Measurements from ENCODE around the gene TAF6. TPM values are rescaled to one million over a fixed set of nuclear protein-coding genes. Genes with fewer than 3 reads are reported as not detected.

The TAF6 gene
- total and polyA plus RNA-seq, 9 of the 15 experiments (the other 6 are each of a cell fraction or from before 2014, with no cell fraction given) = 0.78 to 78.7 (median 21.3) TPM

DNA sequence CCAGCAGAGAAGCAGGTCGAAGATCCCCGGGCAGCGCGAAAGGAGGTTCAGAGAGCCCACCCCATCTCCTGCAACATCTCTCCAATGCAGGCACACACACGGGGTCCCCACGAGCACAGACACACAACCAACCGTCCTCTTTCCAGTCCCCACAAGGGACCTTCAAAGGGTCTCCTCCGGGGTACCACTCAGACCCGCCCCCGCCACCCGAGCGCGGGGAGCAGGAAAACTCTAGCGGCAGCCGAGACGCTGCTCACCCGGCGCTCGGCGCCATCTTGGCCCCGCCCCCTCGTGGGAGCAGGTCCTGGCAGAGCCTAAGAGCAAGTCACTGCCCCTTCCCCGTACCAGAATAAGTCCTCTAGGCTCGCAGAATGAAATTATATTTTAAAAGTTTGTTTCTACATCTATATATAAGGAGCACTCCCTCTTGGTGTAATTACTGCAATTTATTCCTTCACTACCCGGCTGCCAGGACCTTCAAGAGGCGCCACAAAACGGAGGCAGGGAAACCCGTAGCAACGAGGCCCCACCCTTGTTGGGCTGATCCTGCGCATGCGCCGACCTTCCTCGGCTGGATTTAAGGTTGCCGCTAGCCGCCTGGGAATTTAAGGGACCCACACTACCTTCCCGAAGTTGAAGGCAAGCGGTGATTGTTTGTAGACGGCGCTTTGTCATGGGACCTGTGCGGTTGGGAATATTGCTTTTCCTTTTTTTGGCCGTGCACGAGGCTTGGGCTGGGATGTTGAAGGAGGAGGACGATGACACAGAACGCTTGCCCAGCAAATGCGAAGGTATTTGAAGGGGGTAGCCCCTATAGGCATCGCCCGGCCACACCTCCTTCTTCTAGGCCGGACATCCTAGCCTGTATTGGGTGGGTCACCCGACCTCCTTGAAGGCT is at the start of gene TAF6, which contains the start of gene CNPY4 (continued):
- TF ChIP-seq, protein P1, sequence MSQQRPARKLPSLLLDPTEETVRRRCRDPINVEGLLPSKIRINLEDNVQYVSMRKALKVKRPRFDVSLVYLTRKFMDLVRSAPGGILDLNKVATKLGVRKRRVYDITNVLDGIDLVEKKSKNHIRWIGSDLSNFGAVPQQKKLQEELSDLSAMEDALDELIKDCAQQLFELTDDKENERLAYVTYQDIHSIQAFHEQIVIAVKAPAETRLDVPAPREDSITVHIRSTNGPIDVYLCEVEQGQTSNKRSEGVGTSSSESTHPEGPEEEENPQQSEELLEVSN (IDR thresholded peaks at IDR 0.05; ENCODE audit: borderline replicate concordance in 1 of 2, extremely low read depth in 1 of 2, insufficient read depth in 1 of 2, insufficient read length in 1 of 2, low read depth in 1 of 2, low read length in 1 of 2, poor library complexity in 1 of 2, severe bottlenecking in 1 of 2) = peak; percentile 35 to 60
- TF ChIP-seq RNF2 (IDR thresholded peaks at IDR 0.05) (peak; percentile 63; the same call in 1 of the 2 replicates), XRCC3 (IDR thresholded peaks at IDR 0.05) (no peak), TSC22D4 (tag; IDR thresholded peaks at IDR 0.05) (no peak), CBFA2T3 (IDR thresholded peaks at IDR 0.05) (no peak), ZNF384 (IDR thresholded peaks at IDR 0.05; ENCODE audit: low read depth, low read length) (no peak), DDX20 (tag; IDR thresholded peaks at IDR 0.05; ENCODE audit: low read depth) (no peak), RAD21 (CRISPR knock-in tag; conservative IDR thresholded peaks at IDR 0.05 in 1 of 2, IDR thresholded peaks at IDR 0.05 in 1 of 2) (no peak), ZNF316 (IDR thresholded peaks at IDR 0.05) (no peak), BCL6 (CRISPR knock-in tag; IDR thresholded peaks at IDR 0.05) (no peak), TBP (optimal IDR thresholded peaks at IDR 0.05; ENCODE audit: low read depth, low read length) (peak; percentile 98), ZNF57 (CRISPR knock-in tag; IDR thresholded peaks at IDR 0.05) (0 out of 2 replicates have a peak, but pooled peaks have one; percentile 72), TOE1 (IDR thresholded peaks at IDR 0.05; ENCODE audit: borderline replicate concordance) (peak; percentile 89), TOE1 (CRISPR knock-in tag; IDR thresholded peaks at IDR 0.05; ENCODE audit: borderline replicate concordance, low read depth) (no peak), TFAM (CRISPR knock-in tag; conservative IDR thresholded peaks at IDR 0.05) (no peak), ZNF707 (CRISPR knock-in tag; conservative IDR thresholded peaks at IDR 0.05) (no peak; the same call in 1 of the 2 replicates), STAT5A (IDR thresholded peaks at IDR 0.05; ENCODE audit: borderline replicate concordance, low read length) (no peak), POU5F1 (IDR thresholded peaks at IDR 0.05; ENCODE audit: borderline replicate concordance, low read depth, low read length, partially characterized antibody) (peak; percentile 30), CHD2 (IDR thresholded peaks at IDR 0.05; ENCODE audit: low read depth, low read length) (peak; percentile 28; the same call in 1 of the 2 replicates), RAD51 (IDR thresholded peaks at IDR 0.05; ENCODE audit: borderline replicate concordance, low read depth) (peak; percentile 85), LEF1 (IDR thresholded peaks at IDR 0.05) (peak; percentile 56; the same call in 1 of the 2 replicates), KLF13 (tag; IDR thresholded peaks at IDR 0.05; ENCODE audit: borderline replicate concordance, low read depth) (peak; percentile 96), NFATC3 (IDR thresholded peaks at IDR 0.05) (no peak), HNRNPLL (IDR thresholded peaks at IDR 0.05; ENCODE audit: low read depth, low read length, poor library complexity, severe bottlenecking) (peak; percentile 18), ZNF668 (CRISPR knock-in tag; IDR thresholded peaks at IDR 0.05) (no peak), NBN (IDR thresholded peaks at IDR 0.05; ENCODE audit: low read depth) (peak; percentile 60), PHF21A (IDR thresholded peaks at IDR 0.05; ENCODE audit: borderline replicate concordance, low read depth) (peak; percentile 99)
- TF ChIP-seq, protein P2, sequence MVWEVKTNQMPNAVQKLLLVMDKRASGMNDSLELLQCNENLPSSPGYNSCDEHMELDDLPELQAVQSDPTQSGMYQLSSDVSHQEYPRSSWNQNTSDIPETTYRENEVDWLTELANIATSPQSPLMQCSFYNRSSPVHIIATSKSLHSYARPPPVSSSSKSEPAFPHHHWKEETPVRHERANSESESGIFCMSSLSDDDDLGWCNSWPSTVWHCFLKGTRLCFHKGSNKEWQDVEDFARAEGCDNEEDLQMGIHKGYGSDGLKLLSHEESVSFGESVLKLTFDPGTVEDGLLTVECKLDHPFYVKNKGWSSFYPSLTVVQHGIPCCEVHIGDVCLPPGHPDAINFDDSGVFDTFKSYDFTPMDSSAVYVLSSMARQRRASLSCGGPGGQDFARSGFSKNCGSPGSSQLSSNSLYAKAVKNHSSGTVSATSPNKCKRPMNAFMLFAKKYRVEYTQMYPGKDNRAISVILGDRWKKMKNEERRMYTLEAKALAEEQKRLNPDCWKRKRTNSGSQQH (CRISPR knock-in tag; IDR thresholded peaks at IDR 0.05) = peak; percentile 95

Data from K562 (cell line).